K562 (cell line): ENCODE measurements around the gene BRSK1. TPM values are rescaled to one million over a fixed set of nuclear protein-coding genes. Genes with fewer than 3 reads are reported as not detected.

Experiments
- ATF2 ChIP-seq: sonication (generic); formaldehyde crosslinking; IDR thresholded peaks from 2 replicates; pipeline ENCODE4 v1.8.1; 2022; ENCODE audit warnings: missing genetic modification reagents
- DEAF1 ChIP-seq: fragments of 450-650 bp; formaldehyde crosslinking; IDR thresholded peaks from 2 replicates; pipeline ENCODE4 v1.4.0; 2020; ENCODE audit warnings: mild to moderate bottlenecking, moderate library complexity
- ESRRA ChIP-seq: fragments of 450-650 bp; IDR thresholded peaks from 2 replicates; pipeline ENCODE4 v1.6.1; 2014; ENCODE audit warnings: low read depth, mild to moderate bottlenecking, moderate library complexity, borderline replicate concordance
- HMG20B ChIP-seq: fragments of 250-450 bp; sonication (Bioruptor Pico); IDR thresholded peaks from 2 replicates; pipeline ENCODE4 v1.5.0; 2021; ENCODE audit warnings: mild to moderate bottlenecking
- IFI16 ChIP-seq: fragments of 250-450 bp; sonication (Bioruptor Pico); IDR thresholded peaks from 2 replicates; pipeline ENCODE4 v2.1.2; 2022; ENCODE audit warnings: mild to moderate bottlenecking, inconsistent platforms
- MAFG ChIP-seq: fragments of 450-650 bp; conservative IDR thresholded peaks from 2 replicates; pipeline ENCODE4 v1.6.1; 2016; ENCODE audit warnings: missing genetic modification characterization, missing compliant biosample characterization
- MCM2 ChIP-seq: fragments of 450-650 bp; IDR thresholded peaks from 2 replicates; pipeline ENCODE4 v1.6.1; 2017; ENCODE audit warnings: low read depth, mild to moderate bottlenecking
- TAF1 ChIP-seq: IDR thresholded peaks from 2 replicates; pipeline ENCODE4 v1.6.1; 2011; ENCODE audit warnings: mild to moderate bottlenecking, low read length, moderate library complexity; ENCODE audit not compliant: insufficient read depth, control insufficient read depth, severe bottlenecking; ENCODE audit errors: extremely low read depth
- ZBTB5 ChIP-seq: fragments of 450-650 bp; IDR thresholded peaks from 2 replicates; pipeline ENCODE4 v1.6.1; 2017; ENCODE audit warnings: antibody characterized with exemption
- polyA plus RNA-seq, 8 experiments: library from polyadenylated mRNA; depleted of rRNA in 4 of 8; stranded (reverse) in 5 of 8; unstranded in 3 of 8; fragments of >200 nt; fragmentation: Nextera tagmentation in 2 of 8; fragmentation: Illumina TruSeq in 1 of 8; extraction: Ambion mirVana in 2 of 8; extraction: Trizol in 1 of 8; gene quantifications; 2 replicates each; pipeline versions ENCODE4 v1.2.1 to v1.2.3, GENCODE V29; 2011 to 2014; ENCODE audit warnings: inconsistent platforms in 1 of 8, missing spikeins in 1 of 8
- total RNA-seq, 7 experiments: library from RNA; depleted of rRNA in 6 of 7; stranded (reverse); fragments of >200 nt in 6 of 7; fragmentation: Illumina TruSeq in 2 of 7; extraction: Trizol in 2 of 7; gene quantifications; 2 replicates each; pipeline versions ENCODE4 v1.2.1 to v1.2.3, GENCODE V29; 2011 to 2021; ENCODE audit warnings: low replicate concordance in 1 of 7

The BRSK1 gene
- total and polyA plus RNA-seq, 9 of the 15 experiments (the other 6 are each of a cell fraction or from before 2014, with no cell fraction given), result 1.7 to 9.3 (median 3.8) TPM; not detected in 2

- no peak for TF ChIP-seq TAF1
- peak; percentile 58 for TF ChIP-seq ESRRA
- TF ChIP-seq DEAF1, result no peak
- TF ChIP-seq MAFG (tag), result no peak
- no peak for TF ChIP-seq MCM2
- no peak for TF ChIP-seq ZBTB5
- no peak for TF ChIP-seq ATF2 (CRISPR knock-in tag)
- no peak for TF ChIP-seq HMG20B
- TF ChIP-seq IFI16, result no peak
Measured at GRCh38 chr19:55278391-55279135, 5.2 kb upstream of the BRSK1 start (continued).
